Liver (tissue), 3 donors: ENCODE results near the gene KRT31.

Source experiments
- CTCF ChIP-seq: fragments of 150-350 bp; IDR thresholded peaks from 2 replicates; pipeline ENCODE4 v1.5.1; 2017; ENCODE audit warnings: improper control_type of control experiment, low read depth, low read length; ENCODE audit not compliant: missing input control
- MAX ChIP-seq: IDR thresholded peaks from 2 replicates; pipeline ENCODE4 v1.6.1; 2016; ENCODE audit warnings: antibody characterized with exemption
- RAD21 ChIP-seq, 2 donors: IDR thresholded peaks; 2 replicates each; pipeline ENCODE4 v1.6.1; 2016; ENCODE audit warnings: antibody characterized with exemption in 2 of 2, mild to moderate bottlenecking in 2 of 2
- REST ChIP-seq: IDR thresholded peaks from 2 replicates; pipeline ENCODE4 v1.6.1; 2016; ENCODE audit warnings: antibody characterized with exemption, mild to moderate bottlenecking
- TAF1 ChIP-seq: conservative IDR thresholded peaks from 2 replicates; pipeline ENCODE4 v1.6.1; 2016; ENCODE audit warnings: antibody characterized with exemption, mild to moderate bottlenecking
- donor health status: healthy.
- donor health status: healthy.

GRCh38 chr17:41377546-41377945 lies 19.9 kb downstream of the KRT31 start:
- TF ChIP-seq MAX (no peak), TAF1 (no peak), CTCF (no peak), REST (no peak), RAD21 (IDR thresholded peaks at IDR 0.05) (no peak)
